GM23248 (cell line): ENCODE measurements around the gene FOXD4L6. TPM values are rescaled to one million over a fixed set of nuclear protein-coding genes. Genes with fewer than 3 reads are reported as not detected.
"Not testable (repeated sequence)": the region's sequence is repeated elsewhere in the genome, so short reads cannot be mapped to it uniquely, and the experiment has no call there.

Source experiments
- DNase-seq: peaks from one replicate; pipeline ENCODE4 v3.0.0-alpha.2; 2015
- H2AFZ ChIP-seq: fragments of 200-600 bp; sonication (generic); 2 replicates; pipeline ENCODE4 v1.6.1; 2016; ENCODE audit warnings: antibody characterized with exemption
- H3F3A ChIP-seq: fragments of 200-600 bp; sonication (generic); 2 replicates; pipeline ENCODE4 v1.6.1; 2016; ENCODE audit warnings: mild to moderate bottlenecking, antibody characterized with exemption, mixed run types; ENCODE audit not compliant: insufficient read depth
- H3K27ac ChIP-seq: fragments of 200-600 bp; sonication (generic); 2 replicates; pipeline ENCODE4 v1.5.1; 2016; ENCODE audit warnings: mild to moderate bottlenecking
- H3K27me3 ChIP-seq: fragments of 200-600 bp; sonication (generic); replicated peaks from 2 replicates; pipeline ENCODE4 v1.6.1; 2016; ENCODE audit warnings: mild to moderate bottlenecking; ENCODE audit not compliant: insufficient read depth
- H3K36me3 ChIP-seq: fragments of 200-600 bp; sonication (generic); 2 replicates; pipeline ENCODE4 v1.6.1; 2016; ENCODE audit warnings: low read depth, mild to moderate bottlenecking
- H3K4me1 ChIP-seq: fragments of 200-600 bp; sonication (generic); 2 replicates; pipeline ENCODE4 v1.6.1; 2016; ENCODE audit warnings: mild to moderate bottlenecking; ENCODE audit not compliant: insufficient read depth
- H3K4me2 ChIP-seq: fragments of 200-600 bp; sonication (generic); one replicate; pipeline ENCODE4 v1.6.1; 2016; ENCODE audit warnings: mild to moderate bottlenecking; ENCODE audit not compliant: unreplicated experiment
- H3K4me3 ChIP-seq: fragments of 200-600 bp; sonication (generic); 2 replicates; pipeline ENCODE4 v1.5.1; 2016; ENCODE audit warnings: mild to moderate bottlenecking
- H3K79me2 ChIP-seq: fragments of 200-600 bp; sonication (generic); 2 replicates; pipeline ENCODE4 v1.6.1; 2016; ENCODE audit warnings: mild to moderate bottlenecking; ENCODE audit not compliant: insufficient read depth
- H3K9ac ChIP-seq: fragments of 200-600 bp; sonication (generic); 2 replicates; pipeline ENCODE4 v1.6.1; 2016; ENCODE audit warnings: mild to moderate bottlenecking
- H3K9me2 ChIP-seq: fragments of 200-600 bp; sonication (generic); 2 replicates; pipeline ENCODE4 v1.6.1; 2016; ENCODE audit warnings: mixed run types, mild to moderate bottlenecking, moderate library complexity; ENCODE audit not compliant: insufficient read depth
- H3K9me3 ChIP-seq: fragments of 200-600 bp; sonication (generic); one replicate; pipeline ENCODE4 v1.6.1; 2017; ENCODE audit warnings: low read depth
- H4K20me1 ChIP-seq: fragments of 200-600 bp; sonication (generic); 2 replicates; pipeline ENCODE4 v1.6.0; 2016; ENCODE audit not compliant: insufficient read depth
- WGBS, 2 experiments: methylation state at CpG; one replicate each; pipeline ENCODE4 v1.1.6; 2015 to 2017; ENCODE audit warnings: low lambda C conversion rate in 2 of 2, low coverage in 1 of 2; ENCODE audit errors: missing lambda C conversion rate in 2 of 2; 5-methylcytosine and 5-hydroxymethylcytosine counted together
- in situ Hi-C: fragments of 300-500 bp; cut with MboI; formaldehyde crosslinking; loops from 2 replicates; pipeline ENCODE4 v1.15.0; 2020
- polyA plus RNA-seq: library from polyadenylated mRNA; unstranded; fragments of >200 nt; fragmentation: Nextera tagmentation; extraction: Ambion mirVana; gene quantifications from 2 replicates; pipeline ENCODE4 v1.2.1, GENCODE V29; 2016
- total RNA-seq: library from RNA; depleted of rRNA; stranded (reverse); fragments of >200 nt; shearing (Covaris generic); gene quantifications from 2 replicates; pipeline ENCODE4 v1.2.3, GENCODE V29; 2014

The FOXD4L6 gene
- total and polyA plus RNA-seq, 2 experiments from 2014 or later = 0.22 TPM; not detected in 1

DNA sequence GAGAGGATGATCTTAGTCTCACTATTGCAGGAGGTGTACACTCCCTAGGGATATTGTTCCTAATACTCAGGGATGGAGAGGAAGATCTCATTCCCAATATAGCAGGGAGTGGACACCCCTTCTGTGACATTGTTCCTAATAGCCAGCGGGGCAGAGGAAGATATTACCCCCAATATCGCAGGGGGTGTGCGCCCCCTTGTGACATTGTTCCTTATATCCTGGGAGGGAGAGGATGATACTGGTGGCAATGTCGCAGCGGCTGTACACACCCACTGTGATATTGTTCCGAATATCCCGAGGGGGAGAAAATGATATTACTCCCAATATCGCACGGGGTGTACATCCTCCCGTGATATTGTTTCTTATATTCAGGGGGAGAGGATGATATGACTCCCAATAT is 17.6 kb downstream of the FOXD4L6 start:
- H4K20me1 ChIP-seq, H2AFZ ChIP-seq, H3K4me1 ChIP-seq, H3F3A ChIP-seq, H3K9ac ChIP-seq, H3K27me3 ChIP-seq, DNase-seq, H3K9me2 ChIP-seq, H3K27ac ChIP-seq, H3K4me3 ChIP-seq, H3K36me3 ChIP-seq, H3K9me3 ChIP-seq, in situ Hi-C loops, H3K79me2 ChIP-seq, H3K4me2 ChIP-seq: not testable (repeated sequence)
- 38 to 48% methylated on average over 10 of the region's 10 CpGs for WGBS, 2 experiments

DNA sequence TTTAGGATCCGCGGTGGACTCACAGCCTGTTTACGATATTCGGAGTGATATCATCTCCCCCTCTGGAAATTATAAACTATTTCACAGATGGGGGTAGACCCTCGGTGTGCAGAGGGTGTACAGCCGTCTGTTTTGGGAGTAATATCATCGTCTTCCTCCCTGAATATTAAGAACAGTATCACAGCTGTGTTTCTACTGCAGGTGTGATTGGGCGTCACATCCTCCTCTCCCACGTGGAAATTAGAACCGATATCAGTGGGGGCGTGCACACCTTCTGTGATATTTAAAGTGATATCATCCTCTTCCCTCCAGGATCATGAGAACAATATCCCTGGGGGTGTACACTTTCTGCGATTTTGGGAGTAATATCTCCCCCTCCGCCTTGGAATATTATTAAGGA is 19.2 kb downstream of the FOXD4L6 start:
- H3K4me1 ChIP-seq, H3K9me3 ChIP-seq, H3K9me2 ChIP-seq, H3K36me3 ChIP-seq, H3K79me2 ChIP-seq, DNase-seq, H2AFZ ChIP-seq, H3K4me3 ChIP-seq, H4K20me1 ChIP-seq, in situ Hi-C loops, H3K27ac ChIP-seq, H3K27me3 ChIP-seq, H3K9ac ChIP-seq, H3F3A ChIP-seq, H3K4me2 ChIP-seq: not testable (repeated sequence)
- 19 to 26% methylated on average over 7 of the region's 13 CpGs for WGBS, 2 experiments

DNA sequence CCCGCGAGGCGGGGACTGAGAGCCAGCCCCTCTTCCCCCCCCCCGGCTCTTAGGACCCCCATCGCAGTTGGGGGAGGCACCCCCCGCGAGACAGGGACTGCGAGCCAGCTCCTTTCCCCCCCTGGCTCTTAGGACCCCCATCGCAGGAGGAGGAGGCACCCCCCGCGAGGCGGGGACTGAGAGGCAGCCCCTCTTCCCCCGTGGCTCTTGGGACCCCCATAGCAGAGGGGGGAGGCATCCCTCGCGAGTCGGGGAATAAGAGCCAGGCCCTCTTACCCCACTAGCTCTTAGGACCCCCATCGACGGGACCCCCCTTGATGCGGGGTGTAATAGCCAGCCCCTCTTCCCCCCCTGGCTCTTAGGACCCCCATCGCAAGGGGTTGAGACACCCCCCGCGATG is 19.7 kb downstream of the FOXD4L6 start:
- H3K4me1 ChIP-seq, H3K27ac ChIP-seq, DNase-seq, H3K9me2 ChIP-seq, H3K4me2 ChIP-seq, H3K79me2 ChIP-seq, H3K27me3 ChIP-seq, H3K36me3 ChIP-seq, in situ Hi-C loops, H4K20me1 ChIP-seq, H3K9me3 ChIP-seq, H3K9ac ChIP-seq, H2AFZ ChIP-seq, H3K4me3 ChIP-seq, H3F3A ChIP-seq: not testable (repeated sequence)
- 0 to 10% methylated on average over 1 to 19 of the region's 22 CpGs for WGBS, 2 experiments

GRCh38 chr9:41106472-41107116 is 21.9 kb downstream of the FOXD4L6 start:
- in situ Hi-C loops, H3K79me2 ChIP-seq: not testable (repeated sequence)
- WGBS, 2 experiments = 0 to 17% methylated on average over 1 to 28 of the region's 34 CpGs

GRCh38 chr9:41105557-41106253 is 22.8 kb downstream of the FOXD4L6 start:
- in situ Hi-C loops, H2AFZ ChIP-seq, H4K20me1 ChIP-seq, H3K4me3 ChIP-seq, H3K27ac ChIP-seq, H3F3A ChIP-seq, H3K27me3 ChIP-seq, DNase-seq, H3K36me3 ChIP-seq, H3K9me2 ChIP-seq, H3K79me2 ChIP-seq, H3K4me2 ChIP-seq, H3K9ac ChIP-seq, H3K4me1 ChIP-seq, H3K9me3 ChIP-seq: not testable (repeated sequence)
- WGBS, 2 experiments = 35 to 51% methylated on average over 8 to 10 of the region's 13 CpGs

More at GRCh38 chr9:41106472-41107116, 21.9 kb downstream of the FOXD4L6 start:
- not testable (repeated sequence) for H2AFZ ChIP-seq, H3K9me2 ChIP-seq, H3K4me1 ChIP-seq, H3K9ac ChIP-seq, H3K4me3 ChIP-seq, H3K27ac ChIP-seq, H3K9me3 ChIP-seq, H3F3A ChIP-seq, H3K4me2 ChIP-seq, H4K20me1 ChIP-seq, H3K27me3 ChIP-seq, H3K36me3 ChIP-seq, DNase-seq

DNA sequence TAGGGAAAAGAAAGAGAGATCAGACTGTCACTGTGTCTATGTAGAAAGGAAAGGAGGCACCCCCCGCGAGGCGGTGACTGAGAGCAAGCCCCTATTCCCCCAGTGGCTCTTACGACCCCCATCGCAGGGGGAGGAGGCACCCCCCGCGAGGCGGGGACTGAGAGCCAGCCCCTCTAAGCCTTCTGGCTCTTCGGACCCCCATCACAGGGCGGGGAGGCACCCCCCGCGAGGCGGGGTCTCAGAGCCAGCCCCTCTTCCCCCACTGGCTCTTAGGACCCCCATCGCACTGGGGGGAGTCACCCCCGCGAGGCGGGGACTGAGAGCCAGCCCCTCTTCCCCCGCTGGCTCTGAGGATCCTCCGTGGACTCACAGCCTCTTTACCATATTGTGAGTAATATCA is 23.9 kb downstream of the FOXD4L6 start:
- H4K20me1 ChIP-seq, in situ Hi-C loops, H3K27me3 ChIP-seq, H3K9me3 ChIP-seq, H3F3A ChIP-seq, H3K27ac ChIP-seq, H3K4me2 ChIP-seq, H3K36me3 ChIP-seq, H2AFZ ChIP-seq, H3K9ac ChIP-seq, H3K79me2 ChIP-seq, DNase-seq, H3K4me1 ChIP-seq, H3K4me3 ChIP-seq, H3K9me2 ChIP-seq: not testable (repeated sequence)
- 0 to 11% methylated on average over 1 to 17 of the region's 19 CpGs for WGBS, 2 experiments

DNA sequence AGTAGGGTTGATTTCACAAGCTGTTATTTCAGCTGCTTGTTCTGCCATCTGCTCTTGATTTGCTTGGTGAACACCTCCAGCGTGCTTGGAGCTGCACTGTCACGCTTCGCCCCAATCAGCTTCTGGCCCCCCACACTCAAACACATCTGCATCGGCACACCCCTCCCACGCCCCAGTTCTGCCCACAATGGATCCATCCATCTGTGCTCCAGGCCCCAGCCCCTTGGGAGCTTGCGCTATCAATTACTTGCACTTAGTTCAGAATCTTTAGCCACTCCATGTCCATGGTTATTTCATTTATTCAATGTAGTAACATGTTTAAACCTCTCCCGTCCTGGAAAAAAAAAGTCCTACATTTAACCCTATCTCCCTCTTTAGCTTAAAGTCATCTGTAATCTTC is 28.0 kb downstream of the FOXD4L6 start:
- H3K79me2 ChIP-seq, H3K9ac ChIP-seq, H3K9me3 ChIP-seq, H3K4me3 ChIP-seq, DNase-seq, H3K4me1 ChIP-seq, H3K36me3 ChIP-seq, H3F3A ChIP-seq, H4K20me1 ChIP-seq, H3K27me3 ChIP-seq, H3K27ac ChIP-seq, H3K9me2 ChIP-seq, H3K4me2 ChIP-seq, in situ Hi-C loops, H2AFZ ChIP-seq: not testable (repeated sequence)
- WGBS, 2 experiments = 10 to 19% methylated on average over 7 of the region's 7 CpGs
